GM12878 (cell line): Measurements from ENCODE around the gene ATP8A1. TPM values are rescaled to one million over a fixed set of nuclear protein-coding genes. Genes with fewer than 3 reads are reported as not detected.

Experiments
- ATAC-seq: fragments of 200-7000 bp; cut with Tn5 transposase; 3 replicates; pipeline ENCODE4 v1.9.1; 2020; ENCODE audit warnings: mild to moderate bottlenecking, moderate library complexity
- BruUV-seq: library from RNA; stranded (reverse); fragments of 400-500 nt; replicated peaks from 2 replicates; lab custom pipeline; 2021; lab: Mats Ljungman, UMichigan
- CTCF ChIA-PET: fragments of 300-600 bp; sonication (Branson Sonifier 250); formaldehyde crosslinking; extraction: SDS; loops from one replicate; lab custom pipeline; 2021; ENCODE audit warnings: inconsistent platforms; lab: Yijun Ruan, JAX
- POLR2A ChIA-PET: fragments of 350-600 bp; formaldehyde crosslinking; extraction: SDS; loops from one replicate; lab custom pipeline; 2021; ENCODE audit warnings: inconsistent platforms; lab: Charles Lee
- RAD21 ChIA-PET: fragments of 300-600 bp; sonication (Branson Sonifier 250); formaldehyde crosslinking; loops from one replicate; lab custom pipeline; 2023; ENCODE audit warnings: antibody characterized with exemption; ENCODE audit not compliant: unreplicated experiment; lab: Charles Lee
- SMC1A ChIA-PET: fragments of 300-600 bp; sonication (Branson Sonifier 250); formaldehyde crosslinking; loops from one replicate; lab custom pipeline; 2023; ENCODE audit not compliant: unreplicated experiment, uncharacterized antibody; lab: Charles Lee
- DNase-seq: peaks from one replicate; pipeline ENCODE4 v3.0.0-alpha.2; 2011; ENCODE audit warnings: low read depth, low spot score
- FAIRE-seq: peaks from 3 replicates; lab custom pipeline; 2011; peaks lifted over from hg19 to GRCh38; lab: Jason Lieb, UNC
- H2AFZ ChIP-seq: 2 replicates; pipeline ENCODE4 v1.6.0; 2011; ENCODE audit warnings: low read depth, low read length, control low read depth; ENCODE audit not compliant: control insufficient read depth
- H3K27ac ChIP-seq: 2 replicates; pipeline ENCODE4 v1.5.1; 2011; ENCODE audit warnings: control low read depth; ENCODE audit not compliant: control insufficient read depth, insufficient read depth
- H3K27me3 ChIP-seq, 2 experiments: replicated peaks in 1 of 2; 2 replicates each; pipeline versions ENCODE4 v1.6.0 to v1.6.1; 2011; ENCODE audit warnings: low read length in 1 of 2; ENCODE audit not compliant: control insufficient read depth in 2 of 2, insufficient read depth in 2 of 2
- H3K36me3 ChIP-seq, 2 experiments: 2 replicates each; pipeline ENCODE4 v1.5.1; 2011; ENCODE audit warnings: low read length in 1 of 2; ENCODE audit not compliant: control insufficient read depth in 2 of 2, insufficient read depth in 2 of 2
- H3K4me1 ChIP-seq: 2 replicates; pipeline ENCODE4 v1.6.1; 2011; ENCODE audit warnings: mild to moderate bottlenecking, low read length, moderate library complexity, mixed read lengths; ENCODE audit not compliant: control insufficient read depth, insufficient read depth
- H3K4me2 ChIP-seq: 2 replicates; pipeline ENCODE4 v1.6.0; 2011; ENCODE audit warnings: control low read depth; ENCODE audit not compliant: control insufficient read depth, insufficient read depth
- H3K4me3 ChIP-seq: fragments of 200-600 bp; sonication (generic); 2 replicates; pipeline ENCODE4 v1.5.1; 2016
- H3K79me2 ChIP-seq: 2 replicates; pipeline ENCODE4 v1.6.0; 2011; ENCODE audit warnings: low read length; ENCODE audit not compliant: control insufficient read depth, insufficient read depth
- H3K9ac ChIP-seq: 2 replicates; pipeline ENCODE4 v1.8.0; 2011; ENCODE audit warnings: low read length, control low read depth, mixed read lengths; ENCODE audit not compliant: control insufficient read depth, insufficient read depth
- H3K9me3 ChIP-seq: replicated peaks from 3 replicates; pipeline ENCODE4 v1.5.1; 2011; ENCODE audit warnings: mild to moderate bottlenecking, low read length; ENCODE audit not compliant: control insufficient read depth, insufficient read depth
- H4K20me1 ChIP-seq: 2 replicates; pipeline ENCODE4 v1.6.0; 2011; ENCODE audit not compliant: control insufficient read depth, insufficient read depth
- ASH2L ChIP-seq: fragments of 300-600, 200-600 bp; sonication (generic); IDR thresholded peaks from 2 replicates; pipeline ENCODE4 v1.6.1; 2017; ENCODE audit warnings: low read depth, mild to moderate bottlenecking, borderline replicate concordance
- BCL11A ChIP-seq: IDR thresholded peaks from 2 replicates; pipeline ENCODE4 v1.6.1; 2011; ENCODE audit warnings: low read depth, low read length
- CEBPB ChIP-seq, 2 experiments: fragments of 150-350 bp in 1 of 2; IDR thresholded peaks; 2 replicates each; pipeline ENCODE4 v1.6.1; 2012 to 2014; ENCODE audit warnings: low read depth in 2 of 2, low read length in 2 of 2, borderline replicate concordance in 1 of 2, inconsistent platforms in 1 of 2
- EZH2 ChIP-seq: IDR thresholded peaks from 2 replicates; pipeline ENCODE4 v1.6.1; 2012; ENCODE audit warnings: low read depth, mild to moderate bottlenecking, control low read depth, inconsistent platforms, low read length, borderline replicate concordance; ENCODE audit not compliant: control insufficient read depth
- FOS ChIP-seq: IDR thresholded peaks from 3 replicates; pipeline ENCODE4 v1.6.1; 2011; ENCODE audit warnings: borderline replicate concordance; ENCODE audit not compliant: insufficient read length; ENCODE audit errors: extremely low read depth
- FOXK2 ChIP-seq: fragments of 450-650 bp; IDR thresholded peaks from 2 replicates; pipeline ENCODE4 v1.6.1; 2017; ENCODE audit warnings: mild to moderate bottlenecking, moderate library complexity
- HDAC6 ChIP-seq: fragments of 200-600 bp; sonication (generic); IDR thresholded peaks from one replicate; pipeline ENCODE4 v1.8.0; 2017; ENCODE audit warnings: antibody characterized with exemption; ENCODE audit not compliant: unreplicated experiment
- IKZF2 ChIP-seq, 2 experiments: fragments of 450-650 bp; IDR thresholded peaks; 2 replicates each; pipeline ENCODE4 v1.6.1; 2017; ENCODE audit warnings: mild to moderate bottlenecking in 2 of 2, moderate library complexity in 2 of 2
- KDM1A ChIP-seq: fragments of 200-600 bp; sonication (generic); IDR thresholded peaks from 2 replicates; pipeline ENCODE4 v1.6.1; 2016; ENCODE audit warnings: borderline replicate concordance
- NFYA ChIP-seq: IDR thresholded peaks from 2 replicates; pipeline ENCODE4 v1.6.1; 2011; ENCODE audit warnings: low read depth, mild to moderate bottlenecking, low read length, improper control_type of control experiment, borderline replicate concordance
- PAX5 ChIP-seq: IDR thresholded peaks from 2 replicates; pipeline ENCODE4 v1.6.1; 2011; ENCODE audit warnings: low read depth, low read length, borderline replicate concordance
- POLR2A ChIP-seq: IDR thresholded peaks from 2 replicates; pipeline ENCODE4 v1.6.1; 2011; ENCODE audit warnings: low read depth, mild to moderate bottlenecking, low read length
- POLR2AphosphoS5 ChIP-seq: IDR thresholded peaks from 2 replicates; pipeline ENCODE4 v1.6.1; 2011; ENCODE audit warnings: mild to moderate bottlenecking, low read length, inconsistent platforms
- RBBP5 ChIP-seq: fragments of 200-600 bp; sonication (generic); conservative IDR thresholded peaks from 2 replicates; pipeline ENCODE4 v1.6.1; 2016
- SIN3A ChIP-seq: IDR thresholded peaks from 2 replicates; pipeline ENCODE4 v1.6.1; 2012; ENCODE audit warnings: low read depth, low read length, improper control_type of control experiment
- SIX5 ChIP-seq: IDR thresholded peaks from 2 replicates; pipeline ENCODE4 v1.6.1; 2011; ENCODE audit warnings: mild to moderate bottlenecking, low read depth, low read length, moderate library complexity; ENCODE audit not compliant: severe bottlenecking
- SRF ChIP-seq, 2 experiments: IDR thresholded peaks; 2 replicates each; pipeline ENCODE4 v1.6.1; 2011; ENCODE audit warnings: low read depth in 2 of 2, low read length in 2 of 2, mild to moderate bottlenecking in 1 of 2, moderate library complexity in 1 of 2
- ZBTB33 ChIP-seq: fragments of 450-650 bp; IDR thresholded peaks from 2 replicates; pipeline ENCODE4 v1.6.1; 2017; ENCODE audit warnings: mild to moderate bottlenecking
- ZNF274 ChIP-seq: IDR thresholded peaks from one replicate; pipeline ENCODE4 v1.8.0; 2011; ENCODE audit not compliant: insufficient read length, insufficient read depth
- WGBS: methylation state at CpG from one replicate; pipeline ENCODE4 v1.1.6; 2016; ENCODE audit warnings: low lambda C conversion rate; ENCODE audit not compliant: insufficient replicate concordance, insufficient coverage; ENCODE audit errors: missing lambda C conversion rate; 5-methylcytosine and 5-hydroxymethylcytosine counted together
- in situ Hi-C: fragments of 300-500 bp; cut with MboI; formaldehyde crosslinking; loops from 9 replicates; pipeline ENCODE4 v1.14.3; 2018; ENCODE audit warnings: mixed read lengths
- intact Hi-C: fragments of 100-400 bp; cut with micrococcal nuclease; formaldehyde crosslinking; loops from one replicate; pipeline ENCODE4 v1.14.2; 2022; ENCODE audit not compliant: unreplicated experiment
- polyA plus RNA-seq, 11 experiments: library from polyadenylated mRNA; depleted of rRNA in 4 of 11; unstranded in 6 of 11; stranded (reverse) in 5 of 11; fragments of >200 nt; fragmentation: Nextera tagmentation in 4 of 11; fragmentation: Illumina TruSeq in 1 of 11; extraction: Ambion mirVana in 4 of 11; extraction: Trizol in 1 of 11; gene quantifications; 1 replicate in 1 of 11; 2 replicates in 10 of 11; pipeline versions ENCODE4 v1.2.1 to v1.2.3, GENCODE V29; 2011 to 2016; ENCODE audit warnings: inconsistent platforms in 2 of 11, missing spikeins in 2 of 11, low read depth in 1 of 11
- total RNA-seq, 4 experiments: library from RNA; depleted of rRNA in 3 of 4; stranded (reverse); fragments of >200 nt in 3 of 4; fragmentation: Illumina TruSeq in 1 of 4; extraction: Trizol in 1 of 4; gene quantifications; 2 replicates each; pipeline versions ENCODE4 v1.2.1 to v1.2.3, GENCODE V29; 2013 to 2021

Gene ATP8A1
- total and polyA plus RNA-seq, 10 of the 15 experiments (the other 5 are each of a cell fraction or from before 2014, with no cell fraction given): 9.0 to 116 (median 37.3) TPM

- Histone ChIP-seq H3K36me3 (no peaks in the 10 kb centered on the region), H3K79me2 (no peaks in the 10 kb centered on the region), H3K9me3 (no peaks in the 10 kb centered on the region), H4K20me1 (no peaks in the 10 kb centered on the region), H3K9ac (no peak overlapping the region), H3K4me1 (no peaks in the 10 kb centered on the region), H3K27me3 (no peaks in the 10 kb centered on the region), H3K4me3 (no peak overlapping the region), H2AFZ (no peak overlapping the region), H3K27ac (no peak overlapping the region), H3K4me2 (no peak overlapping the region)
- no peak for DNase-seq
- intact Hi-C loops (no loop called here), in situ Hi-C loops (no loop called here)
- ChIA-PET SMC1A (interaction anchor here (0.9 kb wide), 1 partner anchor 14 kb away, joined by 3 read pairs; no protein-coding TSS in a partner anchor), CTCF (interaction anchor here (1.0 to 1.3 kb wide), 4 partner anchors 15 to 137 kb away, joined by 3 read pairs; no protein-coding TSS in a partner anchor), RAD21 (no interaction called here), POLR2A (no interaction called here)
- TF ChIP-seq CEBPB (IDR thresholded peaks at IDR 0.05; ENCODE audit: borderline replicate concordance in 1 of 2, low read depth in 2 of 2, low read length in 2 of 2) (no peak), BCL11A (no peak), KDM1A (no peak), SIN3A (no peak), RBBP5 (no peak), EZH2 (no peak), HDAC6 (no peak), IKZF2 (IDR thresholded peaks at IDR 0.05) (no peak)
- BruUV-seq: no TSS peak
- whole genome bisulfite sequencing: 40% methylated on average over 4 of the region's 4 CpGs
- no peak for FAIRE-seq
- no peak for ATAC-seq
These were observed 49.2 kb upstream of the ATP8A1 start for GRCh38 chr4:42706086-42706485.

GRCh38 chr4:42703813-42704212 lies 46.9 kb upstream of the ATP8A1 start:
- ChIA-PET RAD21 (interaction anchor here (1.4 kb wide), 1 partner anchor 12 kb away, joined by 3 read pairs; no protein-coding TSS in a partner anchor), SMC1A (interaction anchor here (0.8 to 2.4 kb wide), 8 partner anchors 12 to 135 kb away, joined by 3 to 8 read pairs (median 4); no protein-coding TSS in a partner anchor), POLR2A (interaction anchor here (0.6 to 0.7 kb wide), 2 partner anchors 24 to 65 kb away, joined by 4 to 6 read pairs; no protein-coding TSS in a partner anchor), CTCF (interaction anchor here (2.2 kb wide), 1 partner anchor 25 kb away, joined by 6 read pairs; no protein-coding TSS in a partner anchor)
- no peak overlapping the region for H3K27ac ChIP-seq
- H3K4me2 ChIP-seq: no peak overlapping the region
- no peak overlapping the region for H3K9ac ChIP-seq
- TF ChIP-seq ZBTB33 (no peak), POLR2AphosphoS5 (no peak), SRF (IDR thresholded peaks at IDR 0.05; ENCODE audit: low read depth in 2 of 2, low read length in 2 of 2) (no peak), ASH2L (no peak), ZNF274 (no peak), FOS (no peak), SIX5 (no peak), POLR2A (no peak), FOXK2 (no peak), PAX5 (no peak), NFYA (no peak)
- DNase-seq (no peak), FAIRE-seq (no peak), ATAC-seq (peak; percentile 33)
- 65% methylated on average over 5 of the region's 5 CpGs for WGBS
- H3K9me3 ChIP-seq: no peaks in the 10 kb centered on the region
- no peak overlapping the region for H3K4me3 ChIP-seq
- no peak overlapping the region for H2AFZ ChIP-seq
- no peaks in the 10 kb centered on the region for H3K36me3 ChIP-seq
- intact Hi-C loops (no loop called here), in situ Hi-C loops (no loop called here)
- no peaks in the 10 kb centered on the region for H3K4me1 ChIP-seq
- no peaks in the 10 kb centered on the region for H4K20me1 ChIP-seq
- no TSS peak for BruUV-seq
- no peaks in the 10 kb centered on the region for H3K79me2 ChIP-seq
- no peaks in the 10 kb centered on the region for H3K27me3 ChIP-seq
